Muscle of back (tissue), 11 donors: ENCODE results near the gene DPP10. TPM values are rescaled to one million over a fixed set of nuclear protein-coding genes. Genes with fewer than 3 reads are reported as not detected.
A peak's percentile ranks its signal among the peaks of the same experiment; 100 is the strongest.
"Not testable (repeated sequence)": the region's sequence is repeated elsewhere in the genome, so short reads cannot be mapped to it uniquely, and the experiment has no call there.

Experiments
- DNase-seq, 3 donors: peaks; one replicate each; pipeline versions ENCODE4 v3.0.0 to v3.0.0-alpha.2; 2013
- polyA plus RNA-seq, 10 donors: library from polyadenylated mRNA; unstranded; fragments of 120-200 nt; gene quantifications; one replicate each; pipeline ENCODE4 v1.2.1, GENCODE V29; 2013; ENCODE audit not compliant: insufficient read length in 10 of 10

DPP10 gene
- polyA plus RNA-seq, 10 donors, result 0.09 to 4.7 (median 0.55) TPM

DNA sequence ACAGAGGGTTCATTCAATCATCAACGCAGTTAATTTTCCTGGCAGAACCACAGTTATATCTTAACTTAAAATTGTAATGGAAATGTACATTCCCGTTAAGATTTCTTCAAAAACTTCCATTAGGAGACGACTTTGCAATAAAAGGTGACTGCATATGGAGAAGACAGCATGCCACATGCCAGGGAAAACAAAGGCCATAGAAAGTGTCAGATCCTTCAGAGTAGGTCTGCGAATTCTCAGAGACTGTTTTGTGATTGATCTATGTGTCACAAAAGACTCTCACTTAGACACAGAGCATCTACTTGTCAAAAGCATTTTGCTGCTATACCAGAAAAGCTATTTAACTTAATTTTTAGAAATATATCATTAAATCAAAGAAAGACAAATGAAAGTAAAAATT, 274.6 kb downstream of the DPP10 start:
- DNase-seq, result no peak

- DNase-seq, result no peak
Measured at GRCh38 chr2:114724454-114724853, 282.0 kb downstream of the DPP10 start.

DNA sequence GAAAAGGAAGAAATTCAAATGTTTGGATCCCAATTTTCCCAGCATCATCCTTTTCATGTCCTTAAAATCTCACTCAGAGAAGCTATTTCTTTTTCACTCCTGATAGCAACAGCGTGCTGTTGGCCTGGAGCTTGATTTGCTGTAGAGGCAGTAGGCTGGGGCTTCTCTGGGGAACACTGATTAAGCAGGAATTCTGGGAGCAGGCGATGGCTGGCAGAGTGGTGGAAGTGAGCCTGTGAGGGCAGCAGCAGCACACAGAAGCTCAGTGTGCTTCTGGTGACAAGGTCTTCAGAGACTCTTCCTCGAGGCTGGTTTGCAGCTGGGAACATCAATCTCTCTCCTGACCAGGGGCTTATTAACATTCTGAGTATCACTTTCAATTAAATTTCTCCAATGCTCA, 284.6 kb downstream of the DPP10 start:
- no peak for DNase-seq

- no peak for DNase-seq
Measured at GRCh38 chr2:114728372-114728771, 285.9 kb downstream of the DPP10 start.

GRCh38 chr2:114729026-114729425, 286.6 kb downstream of the DPP10 start:
- peak in 2 of 3 donors; percentile 13 to 24 for DNase-seq

DNA sequence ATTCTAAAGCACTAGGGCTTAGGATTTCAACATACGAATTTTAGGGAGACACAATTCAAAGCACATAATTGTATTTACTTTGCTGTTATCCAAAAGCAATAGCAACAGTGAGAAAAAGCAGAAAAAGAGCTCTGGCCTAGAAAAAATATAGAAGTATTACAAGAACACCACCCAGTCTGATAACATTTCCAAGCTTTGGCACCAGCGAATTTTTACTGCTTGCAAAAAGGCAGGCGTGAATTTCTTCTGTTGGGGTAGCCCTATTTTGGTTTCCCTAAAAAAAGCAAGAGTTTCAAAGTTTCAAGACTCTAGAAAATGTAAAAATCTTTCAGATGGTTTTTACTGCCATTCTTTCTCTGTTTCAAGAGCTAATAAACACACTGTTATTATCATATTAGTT, 292.7 kb downstream of the DPP10 start:
- DNase-seq, result no peak

DNA sequence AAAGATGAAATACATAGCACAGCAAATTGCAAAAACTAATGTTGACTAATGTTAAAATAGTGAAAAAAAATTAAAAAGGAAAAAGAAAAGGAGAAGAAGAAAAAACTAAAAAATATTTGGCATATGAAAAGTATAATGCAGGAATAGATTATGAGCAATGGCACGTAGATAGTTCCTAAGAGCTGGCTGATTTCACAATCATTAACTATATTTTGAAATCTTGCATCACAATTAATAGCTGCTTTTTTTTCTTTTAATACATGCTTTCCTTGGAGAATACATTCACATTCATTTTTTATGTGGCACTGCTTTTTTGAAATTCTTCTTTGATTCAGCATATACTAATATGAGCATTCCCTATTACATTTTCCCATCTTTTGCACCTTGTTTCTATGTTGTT, 299.8 kb downstream of the DPP10 start:
- DNase-seq, result no peak

DNA sequence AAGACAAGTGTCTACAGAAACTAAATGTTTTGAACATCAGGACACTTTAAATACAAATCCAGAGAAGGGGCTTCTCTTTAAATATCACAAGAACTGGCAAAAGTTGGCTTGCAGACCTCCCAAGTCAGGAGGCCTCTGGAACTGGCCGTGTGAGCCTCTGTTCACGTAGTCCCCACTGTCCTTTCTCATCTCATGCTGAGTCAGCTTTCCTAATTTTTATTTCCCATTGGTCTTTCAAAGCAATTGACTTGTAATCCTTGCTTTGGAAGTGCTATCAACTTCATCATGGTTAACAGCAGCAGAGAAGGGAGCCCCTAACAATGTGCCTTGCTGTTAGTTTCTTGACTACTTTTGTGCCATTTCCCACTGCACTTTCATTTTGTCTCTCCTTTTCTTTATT, 303.3 kb downstream of the DPP10 start:
- no peak for DNase-seq

- DNase-seq, result not testable (repeated sequence)
Measured at GRCh38 chr2:114748175-114748574, 305.7 kb downstream of the DPP10 start.

DNA sequence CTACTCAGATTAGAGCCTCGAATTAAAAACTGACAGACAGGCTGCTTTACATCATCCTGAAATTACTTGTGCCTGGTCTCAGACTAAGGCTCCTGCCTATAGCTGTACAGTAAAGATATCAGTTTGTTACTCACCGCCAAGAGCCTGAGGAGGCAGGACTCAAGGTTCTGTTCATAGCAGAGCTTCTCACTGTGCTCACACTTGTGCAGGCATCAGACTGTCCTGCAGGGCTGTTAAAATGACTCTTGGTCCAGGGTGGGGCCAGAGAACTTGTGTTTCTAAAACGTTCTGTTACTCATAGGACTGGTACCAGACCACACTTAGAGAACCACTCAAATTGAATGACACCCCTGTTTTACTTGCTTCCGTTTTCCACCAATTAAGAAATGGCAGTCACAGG, 310.0 kb downstream of the DPP10 start:
- DNase-seq, result no peak

DNA sequence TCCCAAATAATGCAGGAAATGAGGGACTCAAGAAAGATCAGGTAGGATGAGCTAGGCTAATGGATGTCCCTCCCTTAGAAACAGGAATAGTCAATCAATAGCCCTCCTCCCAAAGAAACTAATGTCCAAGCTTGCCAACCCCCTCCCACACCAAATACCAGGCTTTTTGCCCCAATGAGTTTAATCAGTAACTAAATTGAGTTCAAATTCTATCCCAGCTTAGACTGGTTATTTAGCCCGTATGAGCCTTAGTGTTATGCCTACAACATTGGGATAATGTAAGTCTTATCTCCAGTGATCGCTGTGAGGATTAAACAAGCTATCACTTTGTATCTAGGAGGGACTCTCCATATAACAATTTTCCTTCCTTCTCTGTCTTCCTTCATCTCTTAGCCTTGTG, 310.7 kb downstream of the DPP10 start:
- DNase-seq, result no peak

- DNase-seq, result no peak
Measured at GRCh38 chr2:114754907-114755563, 312.6 kb downstream of the DPP10 start.

GRCh38 chr2:114762376-114762775, 319.9 kb downstream of the DPP10 start:
- DNase-seq, result no peak

DNA sequence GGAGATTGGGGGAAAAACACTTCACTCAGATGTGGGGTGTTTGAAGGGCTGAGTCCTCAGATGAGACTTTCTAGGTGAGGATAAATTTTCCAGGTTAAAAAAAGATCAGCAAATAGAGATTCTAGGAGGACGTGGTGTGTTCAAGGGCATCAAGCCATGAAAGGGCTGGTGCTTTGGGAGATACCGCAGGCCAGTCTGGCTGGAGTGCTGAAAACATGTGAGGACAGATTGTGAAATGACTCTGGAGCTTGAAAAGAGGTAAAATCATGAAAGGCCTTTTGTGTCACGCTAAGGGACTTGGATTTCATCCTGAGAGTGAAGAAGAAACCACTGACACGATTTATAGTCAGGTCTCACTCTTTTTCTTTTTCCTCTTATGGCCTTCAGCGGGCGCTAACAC, 320.5 kb downstream of the DPP10 start:
- no peak for DNase-seq

DNA sequence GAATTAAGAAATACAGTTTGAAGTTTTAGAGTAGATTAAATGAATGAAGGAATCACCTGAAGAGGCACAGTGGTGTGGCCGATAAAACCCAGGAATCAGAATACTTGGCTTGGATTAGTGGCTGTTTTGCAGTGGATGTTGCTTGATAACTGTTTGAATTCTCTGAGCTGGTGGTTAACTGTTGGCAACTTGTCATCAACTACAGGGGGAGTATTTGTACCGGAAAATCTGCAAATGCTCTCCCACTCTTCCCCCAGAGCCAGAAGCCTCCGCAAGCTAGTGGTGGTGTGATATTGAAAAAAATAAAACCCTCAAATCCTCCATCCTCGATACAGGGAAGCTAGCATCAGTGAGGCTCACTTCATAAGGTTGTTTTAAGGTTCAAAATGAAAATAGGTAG, 326.7 kb downstream of the DPP10 start:
- no peak for DNase-seq

DNA sequence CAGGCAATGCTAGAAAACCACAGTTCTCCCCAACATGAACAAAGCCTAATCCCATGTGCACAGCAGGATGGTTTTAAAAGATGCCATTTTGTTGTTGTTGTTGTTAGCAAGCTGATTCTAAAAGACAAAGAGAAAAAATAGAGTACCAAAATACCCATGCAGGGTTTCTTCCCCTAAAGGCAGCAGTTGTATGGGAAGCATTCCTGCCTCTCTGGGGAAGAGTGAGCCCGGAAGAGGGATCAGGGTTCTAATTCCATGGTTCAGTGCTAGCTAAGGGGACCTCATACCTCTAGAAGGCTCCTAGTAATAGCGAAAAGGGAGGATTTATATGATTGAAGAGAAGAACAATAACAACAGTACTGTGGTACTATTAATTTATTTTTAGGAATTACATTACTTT, 327.6 kb downstream of the DPP10 start:
- no peak for DNase-seq

DNA sequence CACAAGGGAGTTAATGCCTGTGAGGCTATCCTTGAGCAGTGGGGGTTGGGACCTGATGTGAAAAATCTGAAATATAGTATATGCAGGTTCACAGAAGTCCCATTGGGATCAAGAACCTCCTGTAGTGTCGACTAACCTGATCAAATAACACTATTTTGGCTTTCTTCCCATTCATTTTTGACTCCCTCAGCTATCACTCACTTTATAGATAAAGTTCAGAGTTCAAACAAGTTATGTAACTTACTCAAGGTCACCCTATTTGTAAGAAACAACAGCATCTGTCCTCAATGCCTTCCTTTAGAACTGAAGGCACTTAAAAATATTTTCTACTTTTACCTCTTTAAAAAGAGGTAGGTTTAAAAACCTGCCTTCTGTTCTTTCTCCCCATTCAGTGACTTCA, 341.6 kb downstream of the DPP10 start:
- no peak for DNase-seq

DNA sequence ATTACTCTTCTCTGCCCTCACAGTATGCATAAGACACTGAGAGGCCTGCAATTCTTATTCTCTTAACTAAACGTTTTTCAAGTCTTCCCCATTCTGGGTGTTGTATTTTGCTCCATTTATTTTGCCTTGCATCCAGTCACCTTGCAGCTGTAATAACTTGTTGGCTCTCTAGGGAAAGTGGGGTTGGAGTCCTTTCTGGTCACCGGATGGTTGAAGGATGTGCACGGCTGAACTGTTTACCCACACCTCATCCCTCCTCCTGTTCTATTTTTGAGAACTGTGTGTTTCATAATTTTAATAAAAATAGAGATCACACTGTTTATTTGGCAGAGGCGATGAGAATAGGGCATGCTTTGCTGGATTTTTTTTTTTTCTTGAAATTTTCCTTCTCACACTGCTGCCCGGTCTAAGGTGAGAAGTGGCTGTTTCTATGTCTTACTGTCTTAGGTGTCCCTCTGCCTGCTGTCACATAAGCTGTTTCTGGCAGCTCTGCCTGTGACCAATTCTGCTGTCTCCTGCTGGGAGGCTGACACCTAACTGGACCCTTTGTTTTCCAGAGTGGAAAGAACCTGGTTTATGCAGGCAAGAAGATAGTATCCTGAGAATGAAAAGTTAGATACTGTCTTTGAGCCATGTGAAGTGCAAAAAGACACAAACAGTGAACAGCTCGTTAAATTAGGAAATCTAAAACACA, 342.6 kb downstream of the DPP10 start:
- no peak for DNase-seq

DNA sequence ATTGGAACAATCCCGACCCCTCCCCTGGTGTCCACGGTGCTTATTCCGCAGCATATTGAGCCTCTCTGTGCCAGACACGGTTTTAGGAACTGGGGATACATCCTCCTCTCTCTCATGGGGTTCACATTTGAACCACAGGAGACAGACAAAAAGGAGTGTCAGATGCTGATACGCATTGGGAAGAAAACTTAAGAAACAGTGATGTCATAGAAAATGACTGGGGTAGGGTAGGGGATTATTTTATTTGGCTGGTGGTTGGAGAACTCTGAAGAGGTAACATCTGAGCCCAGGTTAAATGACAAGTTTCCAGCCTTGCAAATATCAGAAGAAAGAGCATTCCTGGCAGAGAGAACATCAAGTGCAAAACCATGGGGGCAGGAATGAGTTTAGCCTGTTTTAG, 344.5 kb downstream of the DPP10 start:
- DNase-seq, result no peak

GRCh38 chr2:114787486-114787885, 345.0 kb downstream of the DPP10 start:
- no peak for DNase-seq

- DNase-seq, result no peak
Measured at GRCh38 chr2:114789989-114790388, 347.5 kb downstream of the DPP10 start.

GRCh38 chr2:114797540-114797939, 355.1 kb downstream of the DPP10 start:
- no peak for DNase-seq

GRCh38 chr2:114797942-114798341, 355.5 kb downstream of the DPP10 start:
- DNase-seq, result no peak

DNA sequence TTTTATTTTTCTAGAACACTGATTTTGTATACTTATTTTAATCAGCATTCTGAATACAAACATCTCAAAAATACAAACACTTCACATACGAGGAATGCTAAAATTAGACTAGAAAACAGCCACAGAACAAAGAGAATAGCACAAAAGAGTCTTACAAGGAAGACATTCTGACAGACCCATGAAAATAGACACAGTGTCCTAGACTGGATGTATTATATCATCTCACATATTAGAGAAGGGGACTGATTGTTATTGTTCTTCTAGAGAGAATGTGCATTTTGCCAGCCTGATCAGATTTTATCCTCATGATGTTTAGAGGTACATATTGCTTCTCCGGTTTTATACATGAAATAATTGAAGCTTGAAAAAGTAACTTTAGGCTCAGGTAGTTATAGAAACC, 357.9 kb downstream of the DPP10 start:
- DNase-seq, result no peak
